Measurements from ENCODE around the gene ME2.

DNA sequence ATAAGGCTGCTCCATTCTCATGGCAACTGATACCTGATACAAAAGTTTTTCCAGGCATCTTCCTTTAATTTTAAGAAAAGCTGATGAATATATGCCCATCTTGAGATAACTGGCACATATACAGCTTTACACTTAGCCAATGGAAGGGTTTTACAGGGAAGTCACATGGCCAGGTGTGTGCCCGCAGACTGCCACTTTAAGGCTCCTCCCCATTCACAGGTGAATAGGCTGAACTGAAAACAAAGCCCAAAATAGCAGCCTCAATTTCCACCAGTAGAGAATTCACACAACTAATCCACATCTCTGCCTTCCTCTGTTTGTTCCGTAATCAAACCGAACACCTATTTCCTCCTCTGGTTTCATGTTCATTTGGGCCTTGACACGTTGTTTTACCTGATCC, 9.8 kb upstream of the ME2 start:
- TF ChIP-seq, protein P1, sequence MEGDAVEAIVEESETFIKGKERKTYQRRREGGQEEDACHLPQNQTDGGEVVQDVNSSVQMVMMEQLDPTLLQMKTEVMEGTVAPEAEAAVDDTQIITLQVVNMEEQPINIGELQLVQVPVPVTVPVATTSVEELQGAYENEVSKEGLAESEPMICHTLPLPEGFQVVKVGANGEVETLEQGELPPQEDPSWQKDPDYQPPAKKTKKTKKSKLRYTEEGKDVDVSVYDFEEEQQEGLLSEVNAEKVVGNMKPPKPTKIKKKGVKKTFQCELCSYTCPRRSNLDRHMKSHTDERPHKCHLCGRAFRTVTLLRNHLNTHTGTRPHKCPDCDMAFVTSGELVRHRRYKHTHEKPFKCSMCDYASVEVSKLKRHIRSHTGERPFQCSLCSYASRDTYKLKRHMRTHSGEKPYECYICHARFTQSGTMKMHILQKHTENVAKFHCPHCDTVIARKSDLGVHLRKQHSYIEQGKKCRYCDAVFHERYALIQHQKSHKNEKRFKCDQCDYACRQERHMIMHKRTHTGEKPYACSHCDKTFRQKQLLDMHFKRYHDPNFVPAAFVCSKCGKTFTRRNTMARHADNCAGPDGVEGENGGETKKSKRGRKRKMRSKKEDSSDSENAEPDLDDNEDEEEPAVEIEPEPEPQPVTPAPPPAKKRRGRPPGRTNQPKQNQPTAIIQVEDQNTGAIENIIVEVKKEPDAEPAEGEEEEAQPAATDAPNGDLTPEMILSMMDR (IDR thresholded peaks at IDR 0.05) = no peak
- no peak for TF ChIP-seq EZH2 (IDR thresholded peaks at IDR 0.05; ENCODE audit: borderline replicate concordance, insufficient read depth, low read depth, low read length, poor library complexity, severe bottlenecking)

All from B cell (primary cell).